Liver (tissue), 9 donors: ENCODE data around the gene ZNF334. TPM values are rescaled to one million over a fixed set of nuclear protein-coding genes. Genes with fewer than 3 reads are reported as not detected.

ENCODE experiments used
- DNase-seq: peaks from one replicate; pipeline ENCODE4 v3.0.0-alpha.2; 2017; ENCODE audit warnings: low spot score
- H3K27ac ChIP-seq, 2 donors: one replicate each; pipeline ENCODE4 v1.7.0; 2013; ENCODE audit warnings: inconsistent platforms in 2 of 2, low read length in 2 of 2, control low read depth in 1 of 2, low read depth in 1 of 2, mild to moderate bottlenecking in 1 of 2
- H3K27me3 ChIP-seq, 4 donors: one replicate each; pipeline versions ENCODE4 v1.6.1 to v1.7.0; 2013; ENCODE audit warnings: low read length in 3 of 4, inconsistent platforms in 1 of 4, mild to moderate bottlenecking in 1 of 4, moderate library complexity in 1 of 4; ENCODE audit not compliant: control insufficient read depth in 4 of 4, insufficient read depth in 4 of 4
- H3K36me3 ChIP-seq, 4 donors: one replicate each; pipeline versions ENCODE4 v1.6.1 to v1.7.0; 2013; ENCODE audit warnings: low read length in 3 of 4, mild to moderate bottlenecking in 3 of 4, low read depth in 1 of 4, moderate library complexity in 1 of 4; ENCODE audit not compliant: control insufficient read depth in 4 of 4, insufficient read depth in 3 of 4
- H3K4me1 ChIP-seq, 4 donors: one replicate each; pipeline versions ENCODE4 v1.6.1 to v1.7.0; 2013; ENCODE audit warnings: low read length in 3 of 4, mild to moderate bottlenecking in 3 of 4, moderate library complexity in 1 of 4; ENCODE audit not compliant: control insufficient read depth in 4 of 4, insufficient read depth in 4 of 4
- H3K4me3 ChIP-seq, 3 donors: one replicate each; pipeline versions ENCODE4 v1.6.1 to v1.7.0; 2013; ENCODE audit warnings: low read length in 3 of 3, control low read depth in 1 of 3, low read depth in 1 of 3, mild to moderate bottlenecking in 1 of 3
- H3K9ac ChIP-seq, 2 donors: one replicate each; pipeline ENCODE4 v1.7.0; 2013; ENCODE audit warnings: low read length in 2 of 2, mild to moderate bottlenecking in 2 of 2, moderate library complexity in 2 of 2, control low read depth in 1 of 2, low read depth in 1 of 2
- H3K9me3 ChIP-seq, 4 donors: one replicate each; pipeline versions ENCODE4 v1.6.1 to v1.7.0; 2013; ENCODE audit warnings: low read length in 3 of 4; ENCODE audit not compliant: control insufficient read depth in 4 of 4
- ATF3 ChIP-seq: IDR thresholded peaks from 2 replicates; pipeline ENCODE4 v1.6.1; 2016; ENCODE audit warnings: antibody characterized with exemption
- CTCF ChIP-seq: fragments of 150-350 bp; IDR thresholded peaks from 2 replicates; pipeline ENCODE4 v1.5.1; 2017; ENCODE audit warnings: improper control_type of control experiment, low read depth, low read length; ENCODE audit not compliant: missing input control
- GABPA ChIP-seq, 2 donors: IDR thresholded peaks in 1 of 2; conservative IDR thresholded peaks in 1 of 2; 2 replicates each; pipeline ENCODE4 v1.6.1; 2016; ENCODE audit warnings: antibody characterized with exemption in 2 of 2, mild to moderate bottlenecking in 1 of 2, moderate library complexity in 1 of 2
- HNF4A ChIP-seq, 2 donors: conservative IDR thresholded peaks; 2 replicates each; pipeline ENCODE4 v1.6.1; 2016; ENCODE audit warnings: antibody characterized with exemption in 2 of 2, mild to moderate bottlenecking in 2 of 2
- HNF4G ChIP-seq: IDR thresholded peaks from 2 replicates; pipeline ENCODE4 v1.6.1; 2016; ENCODE audit warnings: antibody characterized with exemption
- NR2F2 ChIP-seq: IDR thresholded peaks from 2 replicates; pipeline ENCODE4 v1.6.1; 2016; ENCODE audit warnings: antibody characterized with exemption
- RAD21 ChIP-seq, 2 donors: IDR thresholded peaks; 2 replicates each; pipeline ENCODE4 v1.6.1; 2016; ENCODE audit warnings: antibody characterized with exemption in 2 of 2, mild to moderate bottlenecking in 2 of 2
- RXRA ChIP-seq, 2 donors: IDR thresholded peaks; 2 replicates each; pipeline ENCODE4 v1.6.1; 2017 to 2018; ENCODE audit warnings: antibody characterized with exemption in 2 of 2, mild to moderate bottlenecking in 1 of 2
- SP1 ChIP-seq: IDR thresholded peaks from 2 replicates; pipeline ENCODE4 v1.6.1; 2018; ENCODE audit warnings: antibody characterized with exemption, mild to moderate bottlenecking
- YY1 ChIP-seq: IDR thresholded peaks from 2 replicates; pipeline ENCODE4 v1.6.1; 2016; ENCODE audit warnings: antibody characterized with exemption, mild to moderate bottlenecking
- ZBTB33 ChIP-seq: IDR thresholded peaks from 2 replicates; pipeline ENCODE4 v1.6.1; 2016; ENCODE audit warnings: antibody characterized with exemption
- WGBS: extraction: QIAGEN DNeasy Blood & Tissue Kit; methylation state at CpG from one replicate; pipeline ENCODE4 v1.1.7; 2013; 5-methylcytosine and 5-hydroxymethylcytosine counted together
- polyA plus RNA-seq, 2 donors: library from polyadenylated mRNA; stranded (reverse) in 1 of 2; unstranded in 1 of 2; fragments of 200-250 nt in 1 of 2; fragments of >200 nt in 1 of 2; fragmentation: Nextera tagmentation in 1 of 2; extraction: Ambion mirVana in 1 of 2; gene quantifications; one replicate each; pipeline versions ENCODE4 v1.2.1 to v1.2.3, GENCODE V29; 2013 to 2015
- total RNA-seq, 2 donors: library from RNA; depleted of rRNA; stranded (reverse); fragments of >200 nt; gene quantifications; one replicate each; pipeline ENCODE4 v1.2.3, GENCODE V29; 2014
- donor health status: healthy.
- donor health status: healthy.
- donor health status: healthy.
- donor health status: healthy.
- donor health status: healthy.

The ZNF334 gene
- total and polyA plus RNA-seq, 4 donors: 0.65 to 3.3 (median 1.2) TPM

GRCh38 chr20:46456255-46457028 is 56.9 kb downstream of the ZNF334 start:
- Histone ChIP-seq H3K4me3 (no peak overlapping the region), H3K27me3 (peaks cover 0 to 3% (median 0%) of the 10 kb centered on the region in 4 donors), H3K9me3 (peaks cover 12 to 33% (median 16%) of the 10 kb centered on the region in 4 donors), H3K9ac (no peak overlapping the region), H3K36me3 (no peaks in the 10 kb centered on the region), H3K27ac (no peak overlapping the region), H3K4me1 (no peaks in the 10 kb centered on the region)
- WGBS: 88% methylated on average over 5 of the region's 5 CpGs
- TF ChIP-seq CTCF (no peak), HNF4G (no peak), SP1 (no peak), YY1 (no peak), ZBTB33 (no peak), HNF4A (conservative IDR thresholded peaks at IDR 0.05) (no peak), GABPA (IDR thresholded peaks at IDR 0.05 in 1 of 2, conservative IDR thresholded peaks at IDR 0.05 in 1 of 2) (no peak), NR2F2 (no peak), RXRA (IDR thresholded peaks at IDR 0.05) (no peak), RAD21 (IDR thresholded peaks at IDR 0.05) (no peak), ATF3 (no peak)
- no peak for DNase-seq

- no peak overlapping the region for H3K9ac ChIP-seq
- no peak overlapping the region for H3K4me3 ChIP-seq
- H3K4me1 ChIP-seq: no peaks in the 10 kb centered on the region
- no peak overlapping the region for H3K27ac ChIP-seq
- no peaks in the 10 kb centered on the region for H3K36me3 ChIP-seq
- 81% methylated on average over 2 of the region's 2 CpGs for WGBS
- peaks cover 0 to 3% (median 0%) of the 10 kb centered on the region in 4 donors for H3K27me3 ChIP-seq
- H3K9me3 ChIP-seq: peaks cover 12 to 33% (median 16%) of the 10 kb centered on the region in 4 donors
- no peak for DNase-seq
- TF ChIP-seq GABPA (IDR thresholded peaks at IDR 0.05 in 1 of 2, conservative IDR thresholded peaks at IDR 0.05 in 1 of 2): no peak
Observed at GRCh38 chr20:46455729-46456128, 57.6 kb downstream of the ZNF334 start.

Other genes with a start within 250 kb of the ZNF334 start
- gene CDH22, start 205.1 kb downstream of the ZNF334 start, total RNA-seq: not detected
- gene CDH22, start 205.1 kb downstream of the ZNF334 start, polyA plus RNA-seq: under 1 TPM in 1 of 2 donors, not detected in 1; 0.02 TPM
- gene ELMO2, start 106.9 kb downstream of the ZNF334 start, total RNA-seq: 10 to 100 TPM; 15.2 to 16.0 TPM
- 10 to 100 TPM in 1 of 2 donors, 1 to 10 TPM in 1; 7.9 to 12.6 TPM for gene ELMO2, start 106.9 kb downstream of the ZNF334 start, polyA plus RNA-seq
- not detected for gene OCSTAMP, start 37.1 kb upstream of the ZNF334 start, total RNA-seq
- not detected for gene OCSTAMP, start 37.1 kb upstream of the ZNF334 start, polyA plus RNA-seq
- 10 to 100 TPM in 1 of 2 donors, 1 to 10 TPM in 1; 1.5 to 10.7 TPM for gene SLC13A3, start 137.9 kb upstream of the ZNF334 start, total RNA-seq
- 1 to 10 TPM; 7.9 to 8.8 TPM for gene SLC13A3, start 137.9 kb upstream of the ZNF334 start, polyA plus RNA-seq
- 10 to 100 TPM in 1 of 2 donors, 1 to 10 TPM in 1; 7.9 to 12.8 TPM for gene TP53RK, start 175.9 kb upstream of the ZNF334 start, total RNA-seq
- gene TP53RK, start 175.9 kb upstream of the ZNF334 start, polyA plus RNA-seq: 1 to 10 TPM; 4.7 to 5.7 TPM
- 10 to 100 TPM in 1 of 2 donors, 1 to 10 TPM in 1; 8.0 to 79.7 TPM for gene SLC2A10, start 196.1 kb upstream of the ZNF334 start, total RNA-seq
- 10 to 100 TPM; 14.4 to 38.9 TPM for gene SLC2A10, start 196.1 kb upstream of the ZNF334 start, polyA plus RNA-seq